ENCODE data around the gene ZDHHC3.

- TF ChIP-seq POLR2A (IDR thresholded peaks at IDR 0.05; ENCODE audit: low read depth) (no peak), CTCF (IDR thresholded peaks at IDR 0.05) (no peak), POLR2AphosphoS5 (IDR thresholded peaks at IDR 0.05) (no peak)
Observed at GRCh38 chr3:44920081-44920480, 55.9 kb downstream of the ZDHHC3 start.
